GM12892 (cell line): ENCODE results near the gene PDE4B.

Experiments
- POLR2A ChIP-seq: IDR thresholded peaks from 2 replicates; pipeline ENCODE4 v1.6.1; 2011; ENCODE audit warnings: low read depth, low read length, control low read depth
- POLR2AphosphoS5 ChIP-seq: IDR thresholded peaks from 2 replicates; pipeline ENCODE4 v1.6.1; 2011; ENCODE audit warnings: low read depth, low read length, control low read depth

- TF ChIP-seq POLR2AphosphoS5 (no peak), POLR2A (no peak)
Measured at GRCh38 chr1:66253330-66253921, 460.7 kb downstream of the PDE4B start.
